ENCODE results near the gene SPSB2.

SPSB2 gene

DNA sequence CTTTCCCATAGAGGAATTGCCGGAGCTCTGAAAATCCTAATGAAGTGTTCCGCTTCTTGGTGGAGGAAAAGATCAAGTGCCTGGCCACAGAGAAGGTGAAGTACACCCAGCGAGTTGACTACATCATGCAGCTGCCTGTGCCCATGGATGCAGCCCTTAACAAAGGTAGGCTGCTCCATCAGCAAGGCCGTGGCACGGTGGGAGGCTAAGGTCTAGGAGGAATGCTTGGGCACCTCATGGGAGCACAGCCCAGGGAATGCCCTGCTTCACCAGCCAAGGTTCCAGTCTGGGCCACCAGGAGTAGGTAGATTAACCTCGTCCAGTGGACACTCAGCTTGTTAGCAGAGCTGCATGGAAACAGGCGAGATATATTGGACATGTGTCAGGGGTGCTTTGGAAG, 12.2 kb downstream of the SPSB2 start:
- Histone ChIP-seq H3K36me3 (ENCODE audit: control insufficient read depth in 2 of 2, insufficient read depth in 2 of 2, low read length in 2 of 2) (peaks cover 71 to 79% of the 10 kb centered on the region in 2 donors), H3K9ac (ENCODE audit: low read length in 2 of 2) (no peak overlapping the region), H3K9me3 (ENCODE audit: control insufficient read depth in 2 of 2, low read length in 2 of 2) (no peaks in the 10 kb centered on the region), H3K4me3 (ENCODE audit: low read length in 2 of 2) (no peak overlapping the region), H3K4me1 (ENCODE audit: control insufficient read depth, insufficient read depth, low read length) (no peaks in the 10 kb centered on the region), H3K27me3 (ENCODE audit: control insufficient read depth in 1 of 2, insufficient read depth in 2 of 2, low read length in 2 of 2) (no peaks in the 10 kb centered on the region), H3K27ac (ENCODE audit: low read length) (no peak overlapping the region)

DNA sequence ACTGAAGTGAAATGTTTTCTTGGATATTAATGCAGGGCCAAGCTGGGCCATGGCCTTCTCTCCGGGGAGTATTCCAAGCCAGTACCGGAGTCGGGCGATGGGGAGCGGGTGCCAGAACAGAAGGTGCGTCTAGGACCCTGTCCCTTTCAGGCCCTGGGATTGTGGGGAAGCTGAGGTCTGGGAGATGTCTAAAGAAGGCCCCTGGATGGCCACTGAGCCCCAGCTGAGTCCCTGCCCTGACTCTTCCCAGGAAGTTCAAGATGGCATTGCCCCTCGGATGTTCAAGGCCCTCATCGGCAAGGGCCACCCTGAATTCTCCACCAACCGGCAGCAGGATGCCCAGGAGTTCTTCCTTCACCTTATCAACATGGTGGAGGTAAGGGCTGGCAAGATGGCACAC, 13.0 kb downstream of the SPSB2 start:
- Histone ChIP-seq H3K4me1 (ENCODE audit: control insufficient read depth, insufficient read depth, low read length) (no peaks in the 10 kb centered on the region), H3K9ac (ENCODE audit: low read length in 2 of 2) (no peak overlapping the region), H3K27me3 (ENCODE audit: control insufficient read depth in 1 of 2, insufficient read depth in 2 of 2, low read length in 2 of 2) (no peaks in the 10 kb centered on the region), H3K9me3 (ENCODE audit: control insufficient read depth in 2 of 2, low read length in 2 of 2) (no peaks in the 10 kb centered on the region), H3K4me3 (ENCODE audit: low read length in 2 of 2) (no peak overlapping the region), H3K27ac (ENCODE audit: low read length) (no peak overlapping the region), H3K36me3 (ENCODE audit: control insufficient read depth in 2 of 2, insufficient read depth in 2 of 2, low read length in 2 of 2) (peaks cover 74 to 79% of the 10 kb centered on the region in 2 donors)

DNA sequence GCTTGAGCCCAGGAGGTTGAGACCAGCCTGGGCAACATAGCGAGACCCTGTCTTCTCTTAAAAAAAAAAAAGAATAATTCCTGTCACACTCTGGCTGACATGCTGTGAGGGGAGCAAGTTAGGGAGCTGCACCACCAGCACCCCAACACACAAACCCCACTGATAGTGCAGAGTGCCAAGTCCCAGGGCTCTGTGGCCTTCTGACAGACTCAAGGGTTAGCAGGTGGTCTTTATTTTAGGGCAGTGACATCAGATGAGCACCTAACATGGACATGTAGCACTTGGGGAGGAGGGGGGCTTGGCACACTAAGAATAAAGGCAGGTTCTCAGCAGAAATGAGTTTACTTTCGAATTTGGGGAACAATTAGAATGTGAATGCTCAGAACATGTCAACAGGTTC, 14.3 kb downstream of the SPSB2 start:
- Histone ChIP-seq H3K9ac (ENCODE audit: low read length in 2 of 2) (no peak overlapping the region), H3K9me3 (ENCODE audit: control insufficient read depth in 2 of 2, low read length in 2 of 2) (no peaks in the 10 kb centered on the region), H3K4me1 (ENCODE audit: control insufficient read depth, insufficient read depth, low read length) (peaks cover 6% of the 10 kb centered on the region), H3K4me3 (ENCODE audit: low read length in 2 of 2) (no peak overlapping the region), H3K27ac (ENCODE audit: low read length) (no peak overlapping the region), H3K27me3 (ENCODE audit: control insufficient read depth in 1 of 2, insufficient read depth in 2 of 2, low read length in 2 of 2) (no peaks in the 10 kb centered on the region), H3K36me3 (ENCODE audit: control insufficient read depth in 2 of 2, insufficient read depth in 2 of 2, low read length in 2 of 2) (peaks cover 68 to 74% of the 10 kb centered on the region in 2 donors)

DNA sequence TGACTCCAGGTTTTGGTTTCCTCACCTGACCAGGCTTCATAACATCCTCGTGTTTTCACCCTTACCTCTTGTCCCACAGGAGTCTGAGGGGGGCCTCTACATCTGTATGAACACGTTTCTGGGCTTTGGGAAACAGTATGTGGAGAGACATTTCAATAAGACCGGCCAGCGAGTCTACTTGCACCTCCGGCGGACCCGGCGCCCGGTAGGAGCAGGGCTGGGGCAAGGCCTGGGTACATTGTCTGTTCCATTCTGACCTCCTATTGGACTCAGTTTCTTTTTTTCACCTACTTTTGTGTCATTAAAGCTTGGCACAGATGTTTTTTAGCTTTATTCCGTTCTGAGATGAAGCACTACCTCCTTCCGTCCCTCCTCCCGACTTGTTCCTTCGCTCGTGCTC, 17.8 kb downstream of the SPSB2 start:
- Histone ChIP-seq H3K36me3 (ENCODE audit: control insufficient read depth in 2 of 2, insufficient read depth in 2 of 2, low read length in 2 of 2) (peaks cover 43% of the 10 kb centered on the region in 2 donors), H3K9ac (ENCODE audit: low read length in 2 of 2) (no peak overlapping the region), H3K27me3 (ENCODE audit: control insufficient read depth in 1 of 2, insufficient read depth in 2 of 2, low read length in 2 of 2) (no peaks in the 10 kb centered on the region), H3K27ac (ENCODE audit: low read length) (peak overlapping the region; percentile 24), H3K9me3 (ENCODE audit: control insufficient read depth in 2 of 2, low read length in 2 of 2) (no peaks in the 10 kb centered on the region), H3K4me1 (ENCODE audit: control insufficient read depth, insufficient read depth, low read length) (peaks cover 25% of the 10 kb centered on the region), H3K4me3 (ENCODE audit: low read length in 2 of 2) (no peak overlapping the region)

DNA sequence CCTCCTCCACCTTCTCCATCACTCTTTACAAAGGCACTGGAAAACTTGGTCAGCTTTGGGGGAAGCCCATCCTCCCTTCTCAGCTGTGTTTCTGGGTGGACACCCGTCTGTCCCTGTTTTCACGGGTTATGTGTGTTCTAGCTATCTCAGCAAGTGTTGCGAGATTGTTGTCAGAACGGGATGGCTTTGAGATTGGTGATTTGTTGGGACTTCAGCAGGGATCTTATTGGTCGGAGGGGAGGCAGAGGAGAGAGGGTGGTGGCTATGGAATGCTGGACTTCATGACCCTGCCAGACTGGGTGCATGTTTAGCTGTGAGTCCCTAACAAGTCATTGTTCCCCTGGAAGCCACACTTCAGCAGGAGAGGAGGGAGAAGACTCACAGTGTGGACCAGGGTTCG, 19.1 kb downstream of the SPSB2 start:
- H3K36me3 ChIP-seq (ENCODE audit: control insufficient read depth in 2 of 2, insufficient read depth in 2 of 2, low read length in 2 of 2): peaks cover 34 to 36% of the 10 kb centered on the region in 2 donors
- no peaks in the 10 kb centered on the region for H3K27me3 ChIP-seq (ENCODE audit: control insufficient read depth in 1 of 2, insufficient read depth in 2 of 2, low read length in 2 of 2)
- peaks cover 25% of the 10 kb centered on the region for H3K4me1 ChIP-seq (ENCODE audit: control insufficient read depth, insufficient read depth, low read length)
- peak overlapping the region; percentile 96 for H3K27ac ChIP-seq (ENCODE audit: low read length)
- H3K9ac ChIP-seq (ENCODE audit: low read length in 2 of 2): peak overlapping the region in 1 of 2 donors; percentile 43
- H3K9me3 ChIP-seq (ENCODE audit: control insufficient read depth in 2 of 2, low read length in 2 of 2): no peaks in the 10 kb centered on the region
- H3K4me3 ChIP-seq (ENCODE audit: low read length in 2 of 2): no peak overlapping the region

DNA sequence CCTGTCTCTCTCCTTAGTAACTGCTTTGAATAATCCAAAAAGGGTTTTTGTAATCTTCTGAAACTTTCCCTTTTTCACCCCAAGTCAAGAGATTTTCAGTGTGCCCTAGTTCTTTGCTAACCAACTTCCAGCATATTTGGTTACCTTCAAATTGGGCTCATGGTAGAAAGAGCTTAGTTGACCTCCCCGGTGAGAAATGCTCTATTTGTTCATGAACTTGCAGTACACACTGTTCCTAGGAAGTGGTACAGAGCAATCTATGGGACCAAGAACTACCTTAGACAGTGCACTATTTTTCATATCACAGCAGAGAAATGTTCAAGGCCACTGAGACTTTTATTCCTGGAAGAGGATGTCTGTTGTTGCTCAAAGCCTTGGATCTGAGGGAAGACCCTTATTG, 19.5 kb downstream of the SPSB2 start:
- Histone ChIP-seq H3K4me1 (ENCODE audit: control insufficient read depth, insufficient read depth, low read length) (peaks cover 25% of the 10 kb centered on the region), H3K27ac (ENCODE audit: low read length) (peak overlapping the region; percentile 96), H3K9ac (ENCODE audit: low read length in 2 of 2) (peak overlapping the region; percentile 54 to 66), H3K9me3 (ENCODE audit: control insufficient read depth in 2 of 2, low read length in 2 of 2) (no peaks in the 10 kb centered on the region), H3K36me3 (ENCODE audit: control insufficient read depth in 2 of 2, insufficient read depth in 2 of 2, low read length in 2 of 2) (peaks cover 32 to 33% of the 10 kb centered on the region in 2 donors), H3K27me3 (ENCODE audit: control insufficient read depth in 1 of 2, insufficient read depth in 2 of 2, low read length in 2 of 2) (no peaks in the 10 kb centered on the region), H3K4me3 (ENCODE audit: low read length in 2 of 2) (no peak overlapping the region)

DNA sequence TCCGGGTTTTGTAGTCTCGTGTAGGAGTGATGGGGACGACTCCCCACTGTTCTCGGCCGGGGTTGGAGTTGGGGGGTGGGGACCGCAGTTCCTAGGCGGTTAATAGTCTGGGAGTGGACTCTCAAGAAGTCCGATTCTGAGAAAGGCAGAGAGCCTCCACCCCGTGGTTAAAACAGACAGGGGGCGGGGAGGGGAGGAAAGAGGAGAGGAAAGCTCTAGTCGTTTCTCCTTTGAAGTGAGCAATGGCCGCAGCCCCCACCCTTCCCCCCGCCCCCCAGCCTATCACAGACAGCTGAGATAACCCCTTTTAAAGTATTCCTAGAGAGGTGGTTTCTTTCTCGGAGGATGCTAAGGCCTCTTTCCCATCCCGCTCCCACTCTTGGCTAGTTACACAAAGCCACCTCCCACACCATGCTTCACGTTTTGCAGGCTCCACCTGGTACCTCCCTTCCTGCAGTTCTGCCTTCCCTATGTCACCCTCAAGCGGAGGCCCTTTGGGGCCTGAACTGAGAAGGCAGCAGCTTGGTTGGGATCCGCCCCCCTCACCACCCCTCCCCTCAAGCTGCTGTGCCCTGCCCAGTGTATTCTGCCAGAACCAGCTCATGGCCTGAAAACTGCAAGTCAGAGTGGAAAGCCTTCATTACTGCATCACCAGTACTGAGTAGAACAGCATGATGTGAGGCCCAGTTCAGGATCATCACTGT, 20.3 kb downstream of the SPSB2 start:
- Histone ChIP-seq H3K4me1 (ENCODE audit: control insufficient read depth, insufficient read depth, low read length) (peaks cover 25% of the 10 kb centered on the region), H3K36me3 (ENCODE audit: control insufficient read depth in 2 of 2, insufficient read depth in 2 of 2, low read length in 2 of 2) (peaks cover 23 to 26% of the 10 kb centered on the region in 2 donors), H3K9me3 (ENCODE audit: control insufficient read depth in 2 of 2, low read length in 2 of 2) (no peaks in the 10 kb centered on the region), H3K9ac (ENCODE audit: low read length in 2 of 2) (peak overlapping the region; percentile 54 to 66), H3K4me3 (ENCODE audit: low read length in 2 of 2) (peak overlapping the region; percentile 62 to 99), H3K27me3 (ENCODE audit: control insufficient read depth in 1 of 2, insufficient read depth in 2 of 2, low read length in 2 of 2) (no peaks in the 10 kb centered on the region), H3K27ac (ENCODE audit: low read length) (peak overlapping the region; percentile 96)

DNA sequence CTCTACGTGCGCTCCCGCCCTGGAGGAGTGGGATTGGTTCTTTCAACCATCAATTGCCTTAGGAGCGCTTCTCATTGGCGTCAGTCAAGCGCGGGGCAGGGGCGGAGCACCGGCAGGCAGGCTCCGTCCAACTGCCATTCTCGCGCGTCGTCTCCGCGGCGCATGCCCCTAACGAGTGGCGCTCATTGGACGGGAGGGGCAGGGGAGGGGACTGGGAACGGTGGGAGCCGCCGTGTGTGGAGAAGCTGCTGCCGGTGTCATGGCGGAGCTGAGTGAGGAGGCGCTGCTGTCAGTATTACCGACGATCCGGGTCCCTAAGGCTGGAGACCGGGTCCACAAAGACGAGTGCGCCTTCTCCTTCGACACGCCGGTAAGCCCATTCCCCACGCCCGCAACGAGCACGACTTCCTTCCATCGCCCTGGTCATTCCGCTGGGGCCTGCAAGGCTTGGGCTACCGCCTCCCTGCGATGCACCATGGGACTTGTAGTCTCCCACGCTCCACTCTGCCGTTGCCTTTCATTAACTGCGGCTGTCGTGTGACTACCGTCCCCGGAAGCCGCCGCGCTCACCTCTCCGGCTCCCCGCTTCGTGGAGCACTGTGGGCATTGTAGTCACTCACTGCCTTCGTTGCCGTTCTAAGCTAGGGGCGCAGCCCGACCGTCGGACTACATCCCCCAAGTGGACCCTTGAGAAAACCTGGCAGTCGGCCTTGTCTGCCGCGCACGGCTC, 21.0 kb downstream of the SPSB2 start, which contains the start of gene USP5:
USP5 (plus strand) TSS at position 230 of the 730 bp plus-strand sequence; CDS start at position 260, 30 bp downstream.
- peak within 1 kb of the TSS; percentile 82 to 99 for H3K4me3 ChIP-seq (ENCODE audit: low read length in 2 of 2)
- H3K27me3 ChIP-seq (ENCODE audit: control insufficient read depth in 1 of 2, insufficient read depth in 2 of 2, low read length in 2 of 2): no peaks in the 10 kb centered on the region
- H3K27ac ChIP-seq (ENCODE audit: low read length): peak within 1 kb of the TSS; percentile 96
- H3K9me3 ChIP-seq (ENCODE audit: control insufficient read depth in 2 of 2, low read length in 2 of 2): no peaks in the 10 kb centered on the region
- H3K36me3 ChIP-seq (ENCODE audit: control insufficient read depth in 2 of 2, insufficient read depth in 2 of 2, low read length in 2 of 2): peaks cover 17 to 28% of the 10 kb centered on the region in 2 donors
- peaks cover 25% of the 10 kb centered on the region for H3K4me1 ChIP-seq (ENCODE audit: control insufficient read depth, insufficient read depth, low read length)
- peak within 1 kb of the TSS; percentile 66 to 92 for H3K9ac ChIP-seq (ENCODE audit: low read length in 2 of 2)

DNA sequence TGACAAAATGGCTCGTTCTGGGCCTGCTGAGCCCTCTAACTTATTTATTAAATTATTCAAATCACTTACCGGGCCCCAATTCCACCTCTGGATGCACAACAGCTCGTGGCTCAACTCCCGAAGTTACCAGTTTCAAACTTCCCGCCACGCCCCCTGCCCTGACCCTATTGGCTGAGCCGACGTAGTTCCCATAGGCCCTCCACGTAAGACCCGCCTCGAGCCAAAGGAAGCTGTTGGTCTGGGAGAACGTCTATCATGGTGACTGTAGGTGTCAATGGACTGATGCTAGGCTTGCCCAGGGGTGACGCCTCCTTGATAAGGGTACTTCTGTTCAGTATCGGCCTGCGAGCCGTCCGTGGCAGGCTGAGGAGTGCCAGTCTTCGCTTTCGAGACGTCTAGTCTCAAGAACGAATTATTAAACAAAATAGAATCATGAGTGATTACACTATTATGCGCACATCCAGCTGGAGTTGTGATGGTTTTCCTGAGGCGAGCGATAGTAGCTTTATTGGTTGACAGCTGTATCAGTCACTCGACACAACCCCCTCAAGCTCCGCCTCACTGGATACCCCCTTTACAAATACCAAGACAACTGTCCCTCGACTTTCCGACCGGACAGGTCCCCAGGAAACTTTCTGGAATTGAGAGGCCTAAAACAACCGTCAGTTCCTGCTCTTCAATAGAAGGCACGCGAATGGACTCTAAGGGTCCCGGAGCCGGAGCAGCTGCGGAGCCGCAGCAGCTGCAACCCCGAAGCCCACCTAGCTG, 21.8 kb downstream of the SPSB2 start, which contains the start of gene CDCA3:
CDCA3 (minus strand) TSS at position 134 of the 768 bp plus-strand sequence. CDS start 334 bp downstream, outside the sequence.
- Histone ChIP-seq H3K9ac (ENCODE audit: low read length in 2 of 2) (peak within 1 kb of the TSS; percentile 66 to 92), H3K27me3 (ENCODE audit: control insufficient read depth in 1 of 2, insufficient read depth in 2 of 2, low read length in 2 of 2) (no peaks in the 10 kb centered on the region), H3K36me3 (ENCODE audit: control insufficient read depth in 2 of 2, insufficient read depth in 2 of 2, low read length in 2 of 2) (peaks cover 16 to 28% of the 10 kb centered on the region in 2 donors), H3K27ac (ENCODE audit: low read length) (peak within 1 kb of the TSS; percentile 96), H3K4me3 (ENCODE audit: low read length in 2 of 2) (peak within 1 kb of the TSS; percentile 82 to 99), H3K9me3 (ENCODE audit: control insufficient read depth in 2 of 2, low read length in 2 of 2) (no peaks in the 10 kb centered on the region), H3K4me1 (ENCODE audit: control insufficient read depth, insufficient read depth, low read length) (peaks cover 25% of the 10 kb centered on the region)

DNA sequence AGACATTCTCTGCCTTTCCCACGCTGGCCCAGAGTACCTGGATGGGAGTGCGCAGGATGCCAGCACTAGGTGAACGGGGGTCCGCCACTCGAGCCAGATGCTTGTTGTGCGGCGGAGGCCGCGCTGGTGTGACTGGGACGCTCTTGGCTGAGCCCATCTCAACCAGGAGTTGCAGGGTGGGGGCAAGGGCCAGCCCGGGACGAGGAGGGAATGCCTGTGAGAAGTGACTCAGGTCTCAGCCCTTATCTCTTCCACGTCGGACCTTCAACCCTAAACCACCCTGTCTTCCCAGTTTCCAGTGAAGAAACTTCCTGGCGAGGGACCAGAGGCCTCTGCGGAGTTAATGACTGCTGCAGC, 22.3 kb downstream of the SPSB2 start:
- H3K36me3 ChIP-seq (ENCODE audit: control insufficient read depth in 2 of 2, insufficient read depth in 2 of 2, low read length in 2 of 2): peaks cover 16 to 26% of the 10 kb centered on the region in 2 donors
- no peak overlapping the region for H3K9ac ChIP-seq (ENCODE audit: low read length in 2 of 2)
- peak overlapping the region in 1 of 2 donors; percentile 99 for H3K4me3 ChIP-seq (ENCODE audit: low read length in 2 of 2)
- H3K4me1 ChIP-seq (ENCODE audit: control insufficient read depth, insufficient read depth, low read length): peaks cover 25% of the 10 kb centered on the region
- no peaks in the 10 kb centered on the region for H3K27me3 ChIP-seq (ENCODE audit: control insufficient read depth in 1 of 2, insufficient read depth in 2 of 2, low read length in 2 of 2)
- no peaks in the 10 kb centered on the region for H3K9me3 ChIP-seq (ENCODE audit: control insufficient read depth in 2 of 2, low read length in 2 of 2)
- no peak overlapping the region for H3K27ac ChIP-seq (ENCODE audit: low read length)

Measured in stomach smooth muscle (tissue), 2 donors.